HUES6 (cell line): ENCODE results near the gene CCDC186.

Experiments
- H3K27ac ChIP-seq: 2 replicates; pipeline ENCODE4 v1.7.0; 2013; ENCODE audit warnings: low read depth, mild to moderate bottlenecking, low read length, inconsistent platforms
- H3K27me3 ChIP-seq: 2 replicates; pipeline ENCODE4 v1.6.1; 2013; ENCODE audit warnings: low read length; ENCODE audit not compliant: control insufficient read depth, insufficient read depth
- H3K36me3 ChIP-seq: 2 replicates; pipeline ENCODE4 v1.6.1; 2013; ENCODE audit warnings: low read length; ENCODE audit not compliant: control insufficient read depth, insufficient read depth
- H3K4me1 ChIP-seq: 2 replicates; pipeline ENCODE4 v1.6.1; 2013; ENCODE audit warnings: low read length; ENCODE audit not compliant: control insufficient read depth, insufficient read depth
- H3K4me3 ChIP-seq: 2 replicates; pipeline ENCODE4 v1.5.1; 2013; ENCODE audit warnings: low read depth, low read length
- H3K9ac ChIP-seq: one replicate; pipeline ENCODE4 v1.6.1; 2013; ENCODE audit warnings: mild to moderate bottlenecking, low read length
- H3K9me3 ChIP-seq: 2 replicates; pipeline ENCODE4 v1.6.1; 2013; ENCODE audit warnings: low read depth, low read length; ENCODE audit not compliant: control insufficient read depth, insufficient read depth

CCDC186 gene

DNA sequence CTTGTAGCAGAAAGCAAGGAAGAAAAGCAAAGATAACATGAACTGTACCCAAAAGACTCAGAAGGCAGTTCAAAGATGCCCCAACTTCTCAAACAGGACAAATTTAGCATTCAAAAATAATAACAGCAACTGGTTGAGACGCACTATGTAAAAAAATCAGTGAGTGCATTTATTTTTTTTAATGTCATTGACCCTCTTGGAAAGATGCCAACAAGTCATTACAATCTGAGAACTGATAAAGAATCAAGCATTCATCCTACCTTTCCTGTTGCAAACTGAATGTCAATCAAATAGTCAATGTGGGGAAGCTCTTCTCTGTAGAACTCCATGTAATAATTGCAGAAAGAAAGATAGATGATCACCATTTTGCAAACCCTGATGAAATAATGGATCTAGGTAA lies 1.7 kb upstream of the CCDC186 start:
- Histone ChIP-seq H3K27me3 (peaks cover 8% of the 10 kb centered on the region; the same call in 1 of the 2 replicates), H3K4me3 (no peak overlapping the region), H3K27ac (no peak overlapping the region), H3K9me3 (no peaks in the 10 kb centered on the region), H3K4me1 (peaks cover 20% of the 10 kb centered on the region), H3K9ac (no peak overlapping the region), H3K36me3 (no peaks in the 10 kb centered on the region; the same call in 1 of the 2 replicates)

DNA sequence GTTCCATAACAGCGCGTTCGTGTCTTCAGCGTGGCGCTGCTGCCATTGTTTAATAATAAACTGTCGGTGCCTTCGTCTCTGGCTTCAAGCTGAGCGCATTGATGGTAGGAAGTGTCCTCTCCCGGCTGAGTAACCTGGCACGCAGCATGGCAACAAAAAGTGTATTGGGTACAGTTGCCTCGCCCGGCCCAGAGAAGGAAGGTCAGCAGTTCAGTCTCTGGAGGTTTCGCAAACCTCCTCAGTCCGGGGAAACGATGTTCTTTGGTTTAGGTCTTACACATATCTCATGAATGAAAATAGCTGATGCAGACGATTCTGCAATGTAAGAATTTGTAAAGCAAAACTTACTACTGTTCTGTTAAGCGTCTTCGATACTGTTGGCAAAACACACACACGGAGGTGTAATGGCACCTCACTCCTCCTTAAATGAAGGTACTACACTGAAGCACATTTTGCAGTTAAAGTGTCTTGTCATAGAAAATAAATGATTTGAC lies 739 bp upstream of the CCDC186 start:
- Histone ChIP-seq H3K9ac (peak overlapping the region; percentile 7), H3K27me3 (peaks cover 8% of the 10 kb centered on the region; the same call in 1 of the 2 replicates), H3K27ac (no peak overlapping the region), H3K4me1 (peaks cover 14% of the 10 kb centered on the region), H3K9me3 (peaks cover 3% of the 10 kb centered on the region; the same call in 1 of the 2 replicates), H3K36me3 (peaks cover 2% of the 10 kb centered on the region; the same call in 1 of the 2 replicates), H3K4me3 (peak overlapping the region; percentile 96)

DNA sequence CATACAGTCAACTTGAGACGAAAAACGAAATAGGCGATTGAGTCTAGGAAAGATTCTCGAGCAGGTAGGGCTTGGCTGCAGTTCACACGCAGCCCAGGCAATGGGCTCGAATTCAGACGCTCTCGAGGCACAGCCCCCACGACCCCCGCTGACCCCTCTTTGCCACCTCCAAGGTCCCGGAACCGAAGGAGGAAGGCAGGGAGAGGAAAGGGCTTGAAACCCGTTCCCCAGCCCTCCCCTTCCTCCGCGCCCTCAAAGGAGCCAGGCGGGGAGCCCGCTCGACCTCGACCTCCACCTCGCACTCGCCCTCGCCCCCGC lies 441 bp downstream of the CCDC186 start:
- Histone ChIP-seq H3K9ac (peak overlapping the region; percentile 96), H3K9me3 (peaks cover 11% of the 10 kb centered on the region), H3K27me3 (peaks cover 6% of the 10 kb centered on the region; the same call in 1 of the 2 replicates), H3K4me3 (peak overlapping the region; percentile 96), H3K4me1 (peaks cover 7% of the 10 kb centered on the region; the same call in 1 of the 2 replicates), H3K36me3 (peaks cover 6% of the 10 kb centered on the region; the same call in 1 of the 2 replicates), H3K27ac (peak overlapping the region; percentile 87)

DNA sequence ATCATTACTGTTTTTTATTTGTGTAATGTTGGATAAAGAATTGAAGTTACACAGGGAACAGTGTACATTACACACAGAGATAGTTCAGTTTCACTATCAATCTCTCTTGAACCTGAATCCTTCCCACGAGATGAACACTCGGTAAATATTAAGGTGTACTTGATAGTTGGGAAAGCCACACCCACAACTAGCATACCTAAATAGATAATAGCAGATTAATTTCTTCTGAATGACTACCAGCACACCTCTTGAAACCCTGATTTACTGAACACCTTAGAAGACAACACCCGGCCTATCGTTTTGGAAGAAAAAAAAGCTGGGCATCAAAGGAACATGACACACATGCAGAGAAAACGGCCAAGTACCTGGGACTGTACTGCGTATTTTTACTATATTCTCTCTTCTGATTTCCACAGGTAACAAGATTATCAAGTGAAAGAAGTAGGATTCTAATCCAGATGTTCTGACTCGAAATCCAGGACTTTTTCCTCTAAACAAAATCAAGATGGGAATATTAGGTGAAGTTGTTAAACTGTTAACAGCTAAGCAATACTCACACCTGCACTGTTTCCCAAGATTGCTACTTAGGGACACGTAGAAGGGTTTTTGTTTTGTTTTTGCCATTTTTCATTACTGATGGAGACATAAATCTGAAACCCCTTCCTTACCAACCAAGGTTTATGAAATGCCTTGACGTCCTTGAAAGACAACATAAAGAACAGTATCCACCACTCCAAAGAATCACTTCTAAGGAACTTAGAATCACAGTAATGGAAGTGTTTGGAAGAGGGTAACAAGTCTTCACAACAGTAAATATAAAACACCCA lies 1.0 kb downstream of the CCDC186 start:
- H3K27ac ChIP-seq = peak overlapping the region; percentile 87; the same call in 1 of the 2 replicates

DNA sequence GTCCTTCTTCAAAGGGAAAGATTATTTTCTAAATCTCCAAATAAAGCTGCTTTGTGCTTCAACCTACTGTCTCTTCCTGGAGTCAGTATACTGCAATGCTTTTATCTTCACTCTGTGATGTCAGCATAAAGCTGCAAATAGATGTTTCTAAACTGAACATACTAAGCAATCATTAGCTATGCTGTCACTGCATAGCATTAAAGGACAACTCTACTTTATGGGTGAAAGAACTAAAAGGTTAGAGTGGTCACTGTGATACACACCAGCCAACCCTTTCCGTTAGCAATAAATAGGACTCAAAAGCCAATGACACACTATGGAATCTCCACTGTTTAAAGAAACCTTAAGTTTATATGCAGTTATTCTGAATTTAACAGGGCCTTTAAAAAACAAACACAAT lies 1.8 kb downstream of the CCDC186 start:
- peaks cover 6% of the 10 kb centered on the region; the same call in 1 of the 2 replicates for H3K27me3 ChIP-seq
- H3K36me3 ChIP-seq = peaks cover 10% of the 10 kb centered on the region; the same call in 1 of the 2 replicates
- peaks cover 16% of the 10 kb centered on the region for H3K9me3 ChIP-seq
- no peak overlapping the region for H3K27ac ChIP-seq
- peak overlapping the region; percentile 96 for H3K4me3 ChIP-seq
- H3K4me1 ChIP-seq = peaks cover 7% of the 10 kb centered on the region; the same call in 1 of the 2 replicates
- H3K9ac ChIP-seq = no peak overlapping the region

More for the DNA sequence above, 1.0 kb downstream of the CCDC186 start:
- Histone ChIP-seq H3K4me3 (peak overlapping the region; percentile 96), H3K27me3 (peaks cover 6% of the 10 kb centered on the region; the same call in 1 of the 2 replicates), H3K4me1 (peaks cover 7% of the 10 kb centered on the region; the same call in 1 of the 2 replicates), H3K9me3 (peaks cover 14% of the 10 kb centered on the region), H3K9ac (peak overlapping the region; percentile 96), H3K36me3 (peaks cover 6% of the 10 kb centered on the region; the same call in 1 of the 2 replicates)

DNA sequence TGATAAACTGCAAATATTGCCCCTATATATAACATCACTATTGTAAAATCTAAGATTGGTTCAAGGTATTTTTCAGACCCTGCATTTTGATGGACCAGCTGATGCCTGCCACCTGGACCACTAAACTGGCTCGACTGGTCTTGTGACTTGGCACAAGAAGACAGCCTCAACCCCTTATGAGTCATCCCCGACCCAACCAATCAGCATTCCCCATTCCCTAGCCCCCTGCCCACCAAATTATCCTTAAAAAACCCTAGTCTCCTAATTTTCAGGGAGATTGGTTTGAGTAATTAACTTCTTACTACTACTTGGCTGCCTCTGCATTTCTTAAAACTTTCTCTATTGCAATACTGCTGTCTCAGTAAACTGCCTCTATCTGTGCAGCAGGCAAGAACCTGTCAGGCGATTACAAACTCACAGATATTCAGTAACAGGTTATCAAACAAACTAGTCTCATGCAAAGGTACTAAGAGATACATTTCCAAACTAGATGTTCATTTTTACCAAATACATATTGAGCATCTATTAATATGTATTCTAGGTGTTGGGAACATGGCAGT lies 5.5 kb downstream of the CCDC186 start:
- H3K27ac ChIP-seq = no peak overlapping the region
- H3K4me3 ChIP-seq = no peak overlapping the region

DNA sequence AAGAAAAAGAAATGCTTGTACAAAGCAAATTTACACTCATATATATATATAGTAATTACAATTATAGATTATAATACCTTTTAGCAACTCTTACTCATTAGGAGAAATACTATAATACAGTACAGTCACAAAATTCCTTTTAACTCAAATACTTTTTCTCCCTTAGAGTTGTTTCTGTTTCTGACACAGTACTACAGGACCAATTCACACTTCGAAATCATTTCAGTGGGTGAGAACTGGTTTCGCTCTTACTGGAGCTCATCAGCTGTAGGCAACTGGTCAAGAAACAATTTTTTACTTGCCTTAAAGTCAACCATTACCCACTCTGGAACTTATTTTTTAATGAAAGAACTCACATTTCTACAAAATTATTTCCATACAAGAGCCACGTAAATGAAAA lies 6.0 kb downstream of the CCDC186 start:
- H3K9me3 ChIP-seq = peaks cover 16% of the 10 kb centered on the region
- H3K27ac ChIP-seq = no peak overlapping the region
- no peaks in the 10 kb centered on the region for H3K27me3 ChIP-seq
- H3K4me1 ChIP-seq = peaks cover 16% of the 10 kb centered on the region
- no peak overlapping the region for H3K9ac ChIP-seq
- peaks cover 13% of the 10 kb centered on the region; the same call in 1 of the 2 replicates for H3K36me3 ChIP-seq
- no peak overlapping the region for H3K4me3 ChIP-seq

More for the DNA sequence above, 5.5 kb downstream of the CCDC186 start:
- no peaks in the 10 kb centered on the region for H3K27me3 ChIP-seq
- no peak overlapping the region for H3K9ac ChIP-seq
- H3K9me3 ChIP-seq = peaks cover 16% of the 10 kb centered on the region
- H3K36me3 ChIP-seq = peaks cover 11% of the 10 kb centered on the region; the same call in 1 of the 2 replicates
- peaks cover 16% of the 10 kb centered on the region for H3K4me1 ChIP-seq

DNA sequence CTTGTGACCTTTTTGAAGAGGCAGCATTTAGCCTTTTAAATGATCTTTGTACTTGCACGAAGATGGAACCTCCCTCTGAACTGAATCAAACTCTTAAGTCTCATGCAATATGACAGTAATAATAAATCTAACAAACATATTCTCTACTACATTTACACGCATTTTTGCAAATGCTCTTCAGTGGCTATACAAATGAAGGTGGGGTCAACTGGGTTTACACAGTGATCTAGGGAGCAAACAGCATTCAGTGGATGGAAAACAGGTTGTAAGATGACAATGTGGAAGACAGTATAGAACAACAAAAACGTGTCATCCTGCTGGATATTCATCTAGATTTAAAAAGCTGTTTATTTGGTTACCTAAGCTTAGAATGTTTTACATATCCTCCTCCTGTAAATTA lies 7.5 kb downstream of the CCDC186 start:
- H3K4me1 ChIP-seq = peaks cover 13% of the 10 kb centered on the region; the same call in 1 of the 2 replicates
- peaks cover 16% of the 10 kb centered on the region for H3K9me3 ChIP-seq
- no peak overlapping the region for H3K4me3 ChIP-seq
- peaks cover 28% of the 10 kb centered on the region for H3K36me3 ChIP-seq
- H3K9ac ChIP-seq = no peak overlapping the region
- no peaks in the 10 kb centered on the region for H3K27me3 ChIP-seq
- peak overlapping the region; percentile 50 for H3K27ac ChIP-seq

DNA sequence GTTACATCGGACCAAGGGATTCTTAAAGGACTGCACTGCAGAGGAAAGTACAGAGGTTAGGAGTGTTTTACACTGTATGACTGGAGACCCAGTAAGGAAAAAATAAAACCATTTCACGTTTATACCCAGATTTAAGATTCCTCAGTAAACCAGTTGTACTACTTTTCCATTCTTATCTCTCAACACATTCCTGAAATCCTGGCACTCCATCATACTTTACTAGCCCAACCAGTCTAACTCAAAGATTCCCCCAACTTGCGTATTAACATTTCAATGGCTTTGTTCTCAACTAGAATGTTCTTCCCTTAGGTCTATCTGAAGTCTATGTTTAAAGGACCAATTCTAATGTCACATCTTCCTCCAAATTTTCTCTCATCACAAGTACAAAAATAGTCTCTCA lies 8.0 kb downstream of the CCDC186 start:
- peaks cover 31% of the 10 kb centered on the region for H3K36me3 ChIP-seq
- no peak overlapping the region for H3K4me3 ChIP-seq

DNA sequence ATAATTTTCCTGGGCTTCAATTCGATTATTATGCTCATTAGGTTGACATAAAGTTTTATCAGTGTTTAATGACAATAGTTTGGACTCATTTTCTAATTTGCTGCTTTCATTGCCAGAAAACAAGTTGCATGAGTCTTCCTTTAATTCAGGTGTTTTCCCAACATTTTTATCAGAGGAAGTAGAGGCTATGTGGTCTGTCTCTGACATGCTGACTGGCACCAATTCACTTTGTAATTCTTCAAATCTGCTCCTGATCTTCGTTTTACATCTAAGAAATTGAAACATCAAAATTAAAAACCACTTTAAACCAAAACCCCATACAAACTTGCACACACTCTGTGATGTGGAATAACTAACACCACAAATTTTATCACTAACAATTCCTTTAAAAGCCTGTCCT lies 10.9 kb downstream of the CCDC186 start:
- no peaks in the 10 kb centered on the region for H3K27me3 ChIP-seq
- peaks cover 3% of the 10 kb centered on the region; the same call in 1 of the 2 replicates for H3K9me3 ChIP-seq
- no peak overlapping the region for H3K27ac ChIP-seq
- H3K9ac ChIP-seq = no peak overlapping the region
- no peak overlapping the region for H3K4me3 ChIP-seq
- H3K36me3 ChIP-seq = peaks cover 28% of the 10 kb centered on the region
- peaks cover 13% of the 10 kb centered on the region; the same call in 1 of the 2 replicates for H3K4me1 ChIP-seq

More for the DNA sequence above, 8.0 kb downstream of the CCDC186 start:
- Histone ChIP-seq H3K9ac (no peak overlapping the region), H3K9me3 (peaks cover 16% of the 10 kb centered on the region), H3K4me1 (peaks cover 13% of the 10 kb centered on the region; the same call in 1 of the 2 replicates), H3K27me3 (no peaks in the 10 kb centered on the region), H3K27ac (peak overlapping the region; percentile 50)

DNA sequence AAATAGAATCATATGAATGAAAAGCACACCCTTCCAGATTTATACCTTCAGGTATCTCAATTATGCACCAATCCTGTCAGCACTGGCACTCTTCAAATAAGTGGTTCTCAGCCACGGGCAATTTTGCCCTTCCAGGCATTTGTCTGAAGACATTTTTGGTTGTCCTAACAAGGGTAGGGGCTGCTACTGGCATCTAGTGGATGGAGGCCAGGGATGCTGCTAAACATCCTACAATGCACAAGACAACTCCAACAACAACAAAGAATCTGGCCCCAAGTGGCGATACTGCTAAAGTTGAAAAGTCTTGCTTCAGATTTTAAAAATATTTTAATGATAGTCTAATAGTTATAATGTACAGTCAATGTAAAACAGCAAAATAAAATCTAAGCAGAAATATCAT lies 16.1 kb downstream of the CCDC186 start:
- no peaks in the 10 kb centered on the region for H3K9me3 ChIP-seq
- no peak overlapping the region for H3K27ac ChIP-seq
- no peak overlapping the region for H3K9ac ChIP-seq
- no peak overlapping the region for H3K4me3 ChIP-seq
- H3K4me1 ChIP-seq = no peaks in the 10 kb centered on the region
- no peaks in the 10 kb centered on the region for H3K27me3 ChIP-seq
- H3K36me3 ChIP-seq = peaks cover 38% of the 10 kb centered on the region
